ENCODE results near the gene MOB3B. TPM values are rescaled to one million over a fixed set of nuclear protein-coding genes. Genes with fewer than 3 reads are reported as not detected.

MOB3B gene
- total RNA-seq, 1 donor from 2014 or later: 3.8 TPM

DNA sequence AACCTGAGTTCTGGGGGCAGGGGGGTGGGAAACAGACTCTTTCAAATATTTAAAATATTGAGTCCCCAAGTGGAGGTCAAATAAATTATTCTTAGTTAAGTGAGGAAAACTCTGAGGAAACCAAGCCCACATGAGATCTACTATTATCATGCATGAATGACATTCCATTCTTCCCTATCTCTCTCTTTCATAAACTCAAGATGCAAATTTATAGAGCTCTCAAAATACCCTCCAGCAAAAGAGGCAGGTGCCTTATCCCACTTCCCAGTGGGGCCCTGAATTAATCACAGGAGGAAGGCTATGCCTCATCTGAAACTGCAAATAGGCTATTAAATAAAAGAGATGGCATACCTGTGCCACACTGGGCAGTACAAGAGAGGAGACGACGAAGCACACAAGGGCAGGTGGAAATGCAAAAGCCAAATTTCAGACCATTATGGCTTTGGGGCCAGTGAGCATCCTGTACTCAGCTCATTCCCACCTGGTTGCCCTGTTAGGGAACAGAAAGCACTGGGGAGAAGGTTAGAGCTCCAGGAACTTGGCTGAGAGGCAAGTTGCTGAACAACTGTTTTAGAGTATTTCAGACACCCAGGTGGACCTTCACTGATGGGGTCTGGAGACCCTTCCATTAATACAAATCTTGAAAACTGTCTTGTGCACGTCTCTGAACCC, 130.5 kb downstream of the MOB3B start:
- Mint-ChIP-seq H3K9me3 (ENCODE audit: low read depth) (peaks cover 3% of the 10 kb centered on the region), H3K36me3 (ENCODE audit: low read depth) (peaks cover 2% of the 10 kb centered on the region), H3K27me3 (ENCODE audit: low read depth) (peaks cover 17% of the 10 kb centered on the region), H3K4me1 (ENCODE audit: low read depth) (peaks cover 12% of the 10 kb centered on the region), H3K27ac (ENCODE audit: unreplicated experiment) (no peak overlapping the region), H3K4me3 (ENCODE audit: unreplicated experiment) (no peak overlapping the region)
- no peak for TF ChIP-seq CTCF (IDR thresholded peaks at IDR 0.05)
- DNase-seq (ENCODE audit: low spot score): no peak

GRCh38 chr9:27396495-27396894, 133.1 kb downstream of the MOB3B start:
- Mint-ChIP-seq H3K4me3 (ENCODE audit: unreplicated experiment) (no peak overlapping the region), H3K4me1 (ENCODE audit: low read depth) (peaks cover 23% of the 10 kb centered on the region), H3K9me3 (ENCODE audit: low read depth) (peaks cover 3% of the 10 kb centered on the region), H3K27me3 (ENCODE audit: low read depth) (peaks cover 11% of the 10 kb centered on the region), H3K36me3 (ENCODE audit: low read depth) (no peaks in the 10 kb centered on the region), H3K27ac (ENCODE audit: unreplicated experiment) (no peak overlapping the region)
- DNase-seq (ENCODE audit: low spot score): no peak
- no peak for TF ChIP-seq CTCF (IDR thresholded peaks at IDR 0.05)

GRCh38 chr9:27395484-27395921, 134.1 kb downstream of the MOB3B start:
- H3K27me3 Mint-ChIP-seq (ENCODE audit: low read depth): peaks cover 8% of the 10 kb centered on the region
- TF ChIP-seq CTCF (IDR thresholded peaks at IDR 0.05): no peak
- no peak for DNase-seq (ENCODE audit: low spot score)
- no peak overlapping the region for H3K27ac Mint-ChIP-seq (ENCODE audit: unreplicated experiment)
- no peaks in the 10 kb centered on the region for H3K36me3 Mint-ChIP-seq (ENCODE audit: low read depth)
- no peak overlapping the region for H3K4me3 Mint-ChIP-seq (ENCODE audit: unreplicated experiment)
- H3K4me1 Mint-ChIP-seq (ENCODE audit: low read depth): peaks cover 32% of the 10 kb centered on the region
- H3K9me3 Mint-ChIP-seq (ENCODE audit: low read depth): peaks cover 3% of the 10 kb centered on the region

GRCh38 chr9:27394826-27395201, 134.8 kb downstream of the MOB3B start:
- Mint-ChIP-seq H3K36me3 (ENCODE audit: low read depth) (no peaks in the 10 kb centered on the region), H3K4me3 (ENCODE audit: unreplicated experiment) (no peak overlapping the region), H3K9me3 (ENCODE audit: low read depth) (peaks cover 3% of the 10 kb centered on the region), H3K27ac (ENCODE audit: unreplicated experiment) (no peak overlapping the region), H3K27me3 (ENCODE audit: low read depth) (peaks cover 3% of the 10 kb centered on the region), H3K4me1 (ENCODE audit: low read depth) (peaks cover 32% of the 10 kb centered on the region)
- TF ChIP-seq CTCF (IDR thresholded peaks at IDR 0.05): no peak
- no peak for DNase-seq (ENCODE audit: low spot score)

DNA sequence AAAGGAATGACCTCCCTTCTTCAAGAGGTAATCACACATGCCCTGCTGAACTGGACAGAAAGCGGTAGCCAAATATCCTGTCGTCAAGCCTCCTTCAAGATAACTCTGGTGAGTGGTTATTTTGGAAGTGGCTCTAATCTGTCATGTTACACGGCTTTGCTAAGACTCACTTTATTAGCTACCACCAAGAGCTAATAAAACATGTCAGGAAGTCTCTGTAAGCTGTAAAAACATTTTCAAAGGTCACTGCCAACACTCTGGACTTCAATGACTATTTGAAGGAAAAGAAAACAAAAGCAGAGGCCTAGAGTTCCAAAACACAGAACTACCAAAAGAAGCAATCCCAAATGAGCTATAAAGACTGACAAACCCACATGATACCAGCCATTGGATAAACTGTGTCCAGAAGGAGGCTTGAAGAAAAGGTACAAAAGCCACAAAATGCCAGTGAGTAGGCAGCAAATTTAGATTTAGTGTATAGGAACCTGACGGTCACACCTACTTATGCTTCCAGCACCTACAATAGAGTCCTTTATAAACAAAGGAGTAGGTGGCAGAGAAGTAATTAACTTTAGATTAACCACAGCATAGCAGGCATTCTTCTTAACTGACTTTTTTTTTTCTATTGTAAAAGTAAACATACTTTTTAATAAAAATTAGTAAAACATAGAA, 135.3 kb downstream of the MOB3B start:
- peaks cover 35% of the 10 kb centered on the region for H3K4me1 Mint-ChIP-seq (ENCODE audit: low read depth)
- H3K4me3 Mint-ChIP-seq (ENCODE audit: unreplicated experiment): no peak overlapping the region
- H3K36me3 Mint-ChIP-seq (ENCODE audit: low read depth): no peaks in the 10 kb centered on the region
- no peak for TF ChIP-seq CTCF (IDR thresholded peaks at IDR 0.05)
- H3K27ac Mint-ChIP-seq (ENCODE audit: unreplicated experiment): peak overlapping the region; percentile 32
- peaks cover 3% of the 10 kb centered on the region for H3K9me3 Mint-ChIP-seq (ENCODE audit: low read depth)
- peaks cover 5% of the 10 kb centered on the region for H3K27me3 Mint-ChIP-seq (ENCODE audit: low read depth)
- no peak for DNase-seq (ENCODE audit: low spot score)

Measured in chondrocyte (in vitro differentiated cells).